T-helper 2 cell treated with Interferon-gamma antibody and Interleukin-4, amounts not matched to agents 5 μg/mL and 100 μg/mL, for 36 hours (primary cell): ENCODE results near the gene GSG1.
"Not testable (repeated sequence)": the region's sequence is repeated elsewhere in the genome, so short reads cannot be mapped to it uniquely, and the experiment has no call there.

Source experiments
- DNase-seq: peaks from one replicate; pipeline ENCODE4 v3.0.0; 2021; ENCODE audit warnings: low spot score
- H3K27ac Mint-ChIP-seq: one replicate; pipeline ENCODE4 v1.8.0; 2021; ENCODE audit warnings: mild to moderate bottlenecking, mixed read lengths
- H3K27me3 Mint-ChIP-seq: one replicate; pipeline ENCODE4 v1.8.0; 2021; ENCODE audit warnings: low read depth, mixed read lengths
- H3K36me3 Mint-ChIP-seq: one replicate; pipeline ENCODE4 v1.8.0; 2021; ENCODE audit warnings: low read depth, mixed read lengths
- H3K4me1 Mint-ChIP-seq: one replicate; pipeline ENCODE4 v1.8.0; 2021; ENCODE audit warnings: low read depth, mixed read lengths
- H3K4me3 Mint-ChIP-seq: one replicate; pipeline ENCODE4 v1.8.0; 2022; ENCODE audit warnings: mild to moderate bottlenecking, moderate library complexity, mixed read lengths
- H3K9me3 Mint-ChIP-seq: one replicate; pipeline ENCODE4 v1.8.0; 2021; ENCODE audit warnings: mixed read lengths

GSG1 gene

GRCh38 chr12:13045816-13046215 lies 57.7 kb downstream of the GSG1 start:
- Mint-ChIP-seq H3K4me1 (peaks cover 12% of the 10 kb centered on the region), H3K9me3 (no peaks in the 10 kb centered on the region), H3K36me3 (no peaks in the 10 kb centered on the region), H3K27me3 (peaks cover 17% of the 10 kb centered on the region), H3K4me3 (peak overlapping the region; percentile 19), H3K27ac (no peak overlapping the region)
- no peak for DNase-seq

- H3K9me3 Mint-ChIP-seq = no peaks in the 10 kb centered on the region
- no peaks in the 10 kb centered on the region for H3K36me3 Mint-ChIP-seq
- H3K27ac Mint-ChIP-seq = no peak overlapping the region
- H3K4me3 Mint-ChIP-seq = peak overlapping the region; percentile 80
- H3K4me1 Mint-ChIP-seq = peaks cover 12% of the 10 kb centered on the region
- DNase-seq = no peak
- peaks cover 21% of the 10 kb centered on the region for H3K27me3 Mint-ChIP-seq
Measured at GRCh38 chr12:13044906-13045299, 58.6 kb downstream of the GSG1 start.

- peak; percentile 64 for DNase-seq
- Mint-ChIP-seq H3K36me3 (no peaks in the 10 kb centered on the region), H3K27me3 (peaks cover 23% of the 10 kb centered on the region), H3K4me3 (peak within 1 kb of the TSS; percentile 80), H3K4me1 (peaks cover 13% of the 10 kb centered on the region), H3K27ac (peak within 1 kb of the TSS; percentile 56), H3K9me3 (no peaks in the 10 kb centered on the region)
Measured at GRCh38 chr12:13044002-13044905, 59.2 kb downstream of the GSG1 start, which contains the start of gene FAM234B. Gene FAM234B (plus strand): TSS chr12:13044381. CDS start chr12:13044404, 23 bp downstream.

- Mint-ChIP-seq H3K4me1 (peaks cover 11% of the 10 kb centered on the region), H3K36me3 (no peaks in the 10 kb centered on the region), H3K27me3 (peaks cover 28% of the 10 kb centered on the region), H3K9me3 (no peaks in the 10 kb centered on the region), H3K4me3 (no peak overlapping the region), H3K27ac (no peak overlapping the region)
- no peak for DNase-seq
Measured at GRCh38 chr12:13042666-13043230, 60.7 kb downstream of the GSG1 start.

GRCh38 chr12:13041224-13041623 lies 62.2 kb downstream of the GSG1 start:
- no peak for DNase-seq
- Mint-ChIP-seq H3K36me3 (no peaks in the 10 kb centered on the region), H3K27ac (no peak overlapping the region), H3K4me3 (no peak overlapping the region), H3K9me3 (no peaks in the 10 kb centered on the region), H3K4me1 (peaks cover 11% of the 10 kb centered on the region), H3K27me3 (peaks cover 30% of the 10 kb centered on the region)

GRCh38 chr12:13039328-13039956 lies 64.0 kb downstream of the GSG1 start:
- Mint-ChIP-seq H3K4me1 (peaks cover 6% of the 10 kb centered on the region), H3K27me3 (peaks cover 28% of the 10 kb centered on the region), H3K36me3 (no peaks in the 10 kb centered on the region), H3K9me3 (no peaks in the 10 kb centered on the region), H3K4me3 (no peak overlapping the region), H3K27ac (no peak overlapping the region)
- no peak for DNase-seq

GRCh38 chr12:13038491-13039161 lies 64.8 kb downstream of the GSG1 start:
- no peaks in the 10 kb centered on the region for H3K9me3 Mint-ChIP-seq
- H3K4me3 Mint-ChIP-seq = no peak overlapping the region
- peaks cover 28% of the 10 kb centered on the region for H3K27me3 Mint-ChIP-seq
- no peak for DNase-seq
- H3K36me3 Mint-ChIP-seq = no peaks in the 10 kb centered on the region
- H3K4me1 Mint-ChIP-seq = peaks cover 2% of the 10 kb centered on the region
- no peak overlapping the region for H3K27ac Mint-ChIP-seq

- peaks cover 2% of the 10 kb centered on the region for H3K4me1 Mint-ChIP-seq
- H3K9me3 Mint-ChIP-seq = no peaks in the 10 kb centered on the region
- no peak overlapping the region for H3K27ac Mint-ChIP-seq
- no peak overlapping the region for H3K4me3 Mint-ChIP-seq
- H3K27me3 Mint-ChIP-seq = peaks cover 18% of the 10 kb centered on the region
- DNase-seq = no peak
- H3K36me3 Mint-ChIP-seq = no peaks in the 10 kb centered on the region
Measured at GRCh38 chr12:13036881-13037280, 66.6 kb downstream of the GSG1 start.

- peaks cover 10% of the 10 kb centered on the region for H3K27me3 Mint-ChIP-seq
Measured at GRCh38 chr12:13035335-13035734, 68.1 kb downstream of the GSG1 start.

More at GRCh38 chr12:13035335-13035734, 68.1 kb downstream of the GSG1 start:
- not testable (repeated sequence) for H3K27ac Mint-ChIP-seq, DNase-seq, H3K9me3 Mint-ChIP-seq, H3K4me3 Mint-ChIP-seq, H3K36me3 Mint-ChIP-seq, H3K4me1 Mint-ChIP-seq
